ENCODE results near the gene GPR62. TPM values are rescaled to one million over a fixed set of nuclear protein-coding genes. Genes with fewer than 3 reads are reported as not detected.

Gene GPR62
- total RNA-seq, 1 donor from 2014 or later: not detected

- Mint-ChIP-seq H3K36me3 (peaks cover 8% of the 10 kb centered on the region), H3K4me1 (ENCODE audit: unreplicated experiment) (peaks cover 25% of the 10 kb centered on the region), H3K27me3 (peaks cover 3% of the 10 kb centered on the region), H3K27ac (no peak overlapping the region), H3K9me3 (no peaks in the 10 kb centered on the region), H3K4me3 (peak overlapping the region; percentile 36)
- DNase-seq (ENCODE audit: extremely low spot score, unreplicated experiment): no peak
- TF ChIP-seq, protein P1, sequence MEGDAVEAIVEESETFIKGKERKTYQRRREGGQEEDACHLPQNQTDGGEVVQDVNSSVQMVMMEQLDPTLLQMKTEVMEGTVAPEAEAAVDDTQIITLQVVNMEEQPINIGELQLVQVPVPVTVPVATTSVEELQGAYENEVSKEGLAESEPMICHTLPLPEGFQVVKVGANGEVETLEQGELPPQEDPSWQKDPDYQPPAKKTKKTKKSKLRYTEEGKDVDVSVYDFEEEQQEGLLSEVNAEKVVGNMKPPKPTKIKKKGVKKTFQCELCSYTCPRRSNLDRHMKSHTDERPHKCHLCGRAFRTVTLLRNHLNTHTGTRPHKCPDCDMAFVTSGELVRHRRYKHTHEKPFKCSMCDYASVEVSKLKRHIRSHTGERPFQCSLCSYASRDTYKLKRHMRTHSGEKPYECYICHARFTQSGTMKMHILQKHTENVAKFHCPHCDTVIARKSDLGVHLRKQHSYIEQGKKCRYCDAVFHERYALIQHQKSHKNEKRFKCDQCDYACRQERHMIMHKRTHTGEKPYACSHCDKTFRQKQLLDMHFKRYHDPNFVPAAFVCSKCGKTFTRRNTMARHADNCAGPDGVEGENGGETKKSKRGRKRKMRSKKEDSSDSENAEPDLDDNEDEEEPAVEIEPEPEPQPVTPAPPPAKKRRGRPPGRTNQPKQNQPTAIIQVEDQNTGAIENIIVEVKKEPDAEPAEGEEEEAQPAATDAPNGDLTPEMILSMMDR (conservative IDR thresholded peaks at IDR 0.05): no peak
Observed at GRCh38 chr3:51961602-51962569, 6.7 kb downstream of the GPR62 start.

GRCh38 chr3:51962854-51963530 is 7.8 kb downstream of the GPR62 start:
- Mint-ChIP-seq H3K27ac (peak overlapping the region; percentile 41), H3K4me3 (peak overlapping the region; percentile 31), H3K4me1 (ENCODE audit: unreplicated experiment) (peaks cover 25% of the 10 kb centered on the region), H3K27me3 (peaks cover 3% of the 10 kb centered on the region), H3K36me3 (peaks cover 8% of the 10 kb centered on the region), H3K9me3 (no peaks in the 10 kb centered on the region)
- no peak for DNase-seq (ENCODE audit: extremely low spot score, unreplicated experiment)
- TF ChIP-seq, protein P1 (conservative IDR thresholded peaks at IDR 0.05): no peak

GRCh38 chr3:51963951-51964451 is 8.8 kb downstream of the GPR62 start:
- H3K36me3 Mint-ChIP-seq: peaks cover 4% of the 10 kb centered on the region
- peaks cover 33% of the 10 kb centered on the region for H3K4me1 Mint-ChIP-seq (ENCODE audit: unreplicated experiment)
- peak overlapping the region; percentile 85 for H3K4me3 Mint-ChIP-seq
- H3K27me3 Mint-ChIP-seq: no peaks in the 10 kb centered on the region
- TF ChIP-seq, protein P1 (conservative IDR thresholded peaks at IDR 0.05): no peak
- no peak for DNase-seq (ENCODE audit: extremely low spot score, unreplicated experiment)
- no peak overlapping the region for H3K27ac Mint-ChIP-seq
- H3K9me3 Mint-ChIP-seq: no peaks in the 10 kb centered on the region

DNA sequence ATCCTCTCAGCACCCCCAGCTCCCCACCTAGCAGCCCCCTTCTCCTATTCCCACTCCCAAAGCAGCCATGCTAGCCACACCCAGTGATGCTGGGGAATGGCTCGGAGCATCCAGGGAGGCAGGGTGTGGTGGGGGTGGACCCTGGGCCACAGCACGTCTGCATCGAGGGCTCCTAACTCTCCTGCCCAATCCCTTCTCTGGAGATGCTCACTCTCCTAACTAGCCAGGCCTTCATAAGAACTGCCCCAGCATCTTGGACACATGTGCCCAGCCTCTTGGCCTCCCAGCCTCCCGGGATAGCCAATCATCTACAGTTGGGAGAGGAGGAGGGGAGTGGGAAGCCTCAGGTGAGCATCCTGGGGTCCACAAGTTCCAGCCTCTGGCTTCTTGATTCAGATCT is 9.3 kb downstream of the GPR62 start:
- Mint-ChIP-seq H3K4me3 (peak overlapping the region; percentile 85), H3K4me1 (ENCODE audit: unreplicated experiment) (peaks cover 36% of the 10 kb centered on the region)

GRCh38 chr3:51966016-51966415 is 10.8 kb downstream of the GPR62 start:
- H3K27ac Mint-ChIP-seq: peak overlapping the region; percentile 82
- DNase-seq (ENCODE audit: extremely low spot score, unreplicated experiment): no peak
- H3K4me3 Mint-ChIP-seq: peak overlapping the region; percentile 86
- H3K36me3 Mint-ChIP-seq: peaks cover 4% of the 10 kb centered on the region
- H3K9me3 Mint-ChIP-seq: no peaks in the 10 kb centered on the region
- H3K27me3 Mint-ChIP-seq: no peaks in the 10 kb centered on the region
- peaks cover 40% of the 10 kb centered on the region for H3K4me1 Mint-ChIP-seq (ENCODE audit: unreplicated experiment)
- TF ChIP-seq, protein P1 (conservative IDR thresholded peaks at IDR 0.05): no peak

More for the DNA sequence above, 9.3 kb downstream of the GPR62 start:
- no peak for DNase-seq (ENCODE audit: extremely low spot score, unreplicated experiment)
- Mint-ChIP-seq H3K27ac (no peak overlapping the region), H3K9me3 (no peaks in the 10 kb centered on the region), H3K27me3 (no peaks in the 10 kb centered on the region), H3K36me3 (peaks cover 4% of the 10 kb centered on the region)
- TF ChIP-seq, protein P1 (conservative IDR thresholded peaks at IDR 0.05): no peak
